8988T (cell line): ENCODE results near the gene EPB41L5.
"Not testable (repeated sequence)": the region's sequence is repeated elsewhere in the genome, so short reads cannot be mapped to it uniquely, and the experiment has no call there.

Source experiments
- DNase-seq: peaks from one replicate; pipeline ENCODE4 v3.0.0; 2011

EPB41L5 gene

GRCh38 chr2:120142528-120143219 is 129.8 kb downstream of the EPB41L5 start:
- no peak for DNase-seq

- DNase-seq: no peak
These were observed 135.4 kb downstream of the EPB41L5 start for GRCh38 chr2:120148229-120148628.

GRCh38 chr2:120148669-120149068 is 135.8 kb downstream of the EPB41L5 start:
- no peak for DNase-seq

- DNase-seq: no peak
These were observed 136.5 kb downstream of the EPB41L5 start for GRCh38 chr2:120149406-120149805.

GRCh38 chr2:120150040-120150482 is 137.2 kb downstream of the EPB41L5 start:
- no peak for DNase-seq

GRCh38 chr2:120155308-120155707 is 142.4 kb downstream of the EPB41L5 start:
- no peak for DNase-seq

- DNase-seq: not testable (repeated sequence)
These were observed 145.8 kb downstream of the EPB41L5 start for GRCh38 chr2:120158658-120159057.

- no peak for DNase-seq
These were observed 148.3 kb downstream of the EPB41L5 start for GRCh38 chr2:120161190-120161589.

GRCh38 chr2:120162716-120163115 is 149.8 kb downstream of the EPB41L5 start:
- no peak for DNase-seq

GRCh38 chr2:120167272-120167671 is 154.4 kb downstream of the EPB41L5 start:
- no peak for DNase-seq

- DNase-seq: no peak
These were observed 156.1 kb downstream of the EPB41L5 start for GRCh38 chr2:120169020-120169419.

GRCh38 chr2:120174963-120175581 is 162.2 kb downstream of the EPB41L5 start:
- peak; percentile 45 for DNase-seq

GRCh38 chr2:120176526-120176925 is 163.6 kb downstream of the EPB41L5 start:
- no peak for DNase-seq

GRCh38 chr2:120177001-120177621 is 164.2 kb downstream of the EPB41L5 start:
- DNase-seq: no peak

- DNase-seq: no peak
These were observed 165.1 kb downstream of the EPB41L5 start for GRCh38 chr2:120177973-120178372.

GRCh38 chr2:120179396-120179795 is 166.5 kb downstream of the EPB41L5 start:
- no peak for DNase-seq

GRCh38 chr2:120180066-120180465 is 167.2 kb downstream of the EPB41L5 start:
- DNase-seq: no peak

GRCh38 chr2:120182019-120182560 is 169.2 kb downstream of the EPB41L5 start:
- no peak for DNase-seq

GRCh38 chr2:120189189-120189588 is 176.3 kb downstream of the EPB41L5 start:
- no peak for DNase-seq

GRCh38 chr2:120192280-120192679 is 179.4 kb downstream of the EPB41L5 start:
- no peak for DNase-seq

- DNase-seq: no peak
These were observed 182.7 kb downstream of the EPB41L5 start for GRCh38 chr2:120195553-120195952.

GRCh38 chr2:120199817-120200459 is 187.1 kb downstream of the EPB41L5 start:
- DNase-seq: not testable (repeated sequence)
